AG09319 (cell line): ENCODE measurements around the gene NAALAD2.
"Not testable (repeated sequence)": the region's sequence is repeated elsewhere in the genome, so short reads cannot be mapped to it uniquely, and the experiment has no call there.

Experiments
- DNase-seq: peaks from one replicate; pipeline ENCODE4 v3.0.0-alpha.2; 2010; ENCODE audit warnings: low read depth; ENCODE audit errors: extremely low read depth
- CTCF ChIP-seq: IDR thresholded peaks from 2 replicates; pipeline ENCODE4 v1.5.1; 2011; ENCODE audit warnings: low read depth, mild to moderate bottlenecking, inconsistent platforms, low read length, moderate library complexity

NAALAD2 gene

GRCh38 chr11:90134478-90135003 lies at the start of gene NAALAD2:
NAALAD2 (plus strand) TSS chr11:90134663; CDS start chr11:90134759, 96 bp downstream.
- DNase-seq, result no peak
- TF ChIP-seq CTCF, result no peak

GRCh38 chr11:90085650-90086049 lies 48.8 kb upstream of the NAALAD2 start, which contains the start of gene UBTFL1:
UBTFL1 (plus strand) TSS chr11:90085950; CDS start chr11:90085950, 0 bp downstream.
- not testable (repeated sequence) for DNase-seq

DNA sequence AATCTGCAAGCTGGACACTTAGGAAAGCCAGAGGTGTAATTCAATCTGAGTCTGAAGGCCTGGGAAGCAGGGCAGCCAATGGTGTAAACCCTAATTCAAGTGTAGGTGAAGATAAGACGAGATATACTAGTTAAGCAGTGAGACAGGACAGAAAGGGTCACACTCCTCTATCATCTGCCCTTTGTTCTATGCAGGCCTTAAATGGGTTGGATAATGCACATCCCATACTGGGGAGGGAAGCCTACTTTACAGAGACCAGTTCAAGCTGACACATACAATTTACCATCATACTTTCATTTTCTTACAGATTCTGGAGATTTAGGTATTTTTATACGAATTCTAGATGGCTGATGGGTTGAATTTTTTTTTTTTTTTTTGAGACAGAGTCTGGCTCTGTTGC lies 45.7 kb upstream of the NAALAD2 start:
- DNase-seq, result not testable (repeated sequence)

DNA sequence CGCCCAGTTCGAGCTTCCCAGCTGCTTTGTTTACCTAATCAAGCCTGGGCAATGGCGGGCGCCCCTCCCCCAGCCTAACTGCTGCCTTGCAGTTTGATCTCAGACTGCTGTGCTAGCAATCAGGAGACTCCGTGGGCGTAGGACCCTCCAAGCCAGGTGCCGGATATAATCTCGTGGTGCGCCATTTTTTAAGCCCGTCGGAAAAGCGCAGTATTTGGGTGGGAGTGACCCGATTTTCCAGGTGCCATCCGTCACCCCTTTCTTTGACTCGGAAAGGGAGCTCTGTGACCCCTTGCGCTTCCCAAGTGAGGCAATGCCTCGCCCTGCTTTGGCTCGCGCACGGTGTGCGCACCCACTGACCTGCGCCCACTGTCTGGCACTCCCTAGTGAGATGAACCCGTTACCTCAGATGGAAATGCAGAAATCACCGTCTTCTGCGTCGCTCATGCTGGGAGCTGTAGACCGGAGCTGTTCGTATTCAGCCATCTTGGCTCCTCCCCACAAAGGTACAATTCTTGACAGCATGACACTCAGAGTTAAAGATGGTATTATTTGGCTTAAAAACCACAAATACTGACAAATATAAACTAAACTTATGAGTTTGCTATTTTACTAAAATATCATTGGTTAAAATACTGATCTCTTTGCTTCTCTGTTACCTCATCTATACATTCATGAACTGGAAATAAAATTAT lies 39.1 kb upstream of the NAALAD2 start:
- not testable (repeated sequence) for DNase-seq

DNA sequence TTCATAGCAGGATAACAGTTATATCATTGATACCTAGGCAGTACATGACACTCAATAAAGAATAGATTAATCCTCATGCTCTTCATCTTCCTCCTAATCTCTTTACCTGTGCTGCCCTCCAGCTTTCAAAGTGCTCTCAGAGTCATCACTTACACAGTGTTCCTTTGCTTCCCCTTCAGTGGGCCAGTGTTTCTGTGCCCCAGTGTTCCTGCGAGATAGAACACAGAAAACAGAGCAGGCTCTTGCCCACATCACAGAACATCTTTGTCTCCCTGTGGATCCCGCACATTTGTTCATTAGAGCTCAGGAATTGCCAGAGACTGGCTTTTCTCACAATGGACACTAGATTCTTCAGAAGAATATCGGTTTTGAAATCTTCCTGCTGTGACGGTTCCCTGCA lies 36.2 kb upstream of the NAALAD2 start:
- not testable (repeated sequence) for DNase-seq

GRCh38 chr11:90100431-90100830 lies 34.0 kb upstream of the NAALAD2 start:
- DNase-seq, result no peak
- no peak for TF ChIP-seq CTCF

- peak; percentile 20 for TF ChIP-seq CTCF
- no peak for DNase-seq
Observed at GRCh38 chr11:90113541-90113940, 20.9 kb upstream of the NAALAD2 start.

GRCh38 chr11:90120191-90120590 lies 14.3 kb upstream of the NAALAD2 start:
- no peak for TF ChIP-seq CTCF
- no peak for DNase-seq

- DNase-seq, result no peak
- TF ChIP-seq CTCF, result no peak
Observed at GRCh38 chr11:90124371-90124770, 10.1 kb upstream of the NAALAD2 start.
